BJ (cell line): Measurements from ENCODE around the gene PARL. TPM values are rescaled to one million over a fixed set of nuclear protein-coding genes. Genes with fewer than 3 reads are reported as not detected.

Experiments
- CTCF ChIA-PET: fragments of 350-600 bp; formaldehyde crosslinking; extraction: SDS; loops from one replicate; lab custom pipeline; 2021; ENCODE audit warnings: antibody characterized with exemption, inconsistent platforms; lab: Yijun Ruan, JAX
- POLR2A ChIA-PET: fragments of 300-600 bp; sonication (Branson Sonifier 250); formaldehyde crosslinking; extraction: SDS; loops from one replicate; lab custom pipeline; 2021; ENCODE audit warnings: antibody characterized with exemption; lab: Charles Lee
- DNase-seq: peaks from one replicate; pipeline ENCODE4 v3.0.0-alpha.2; 2011; ENCODE audit warnings: low read depth
- H3K27me3 ChIP-seq: 2 replicates; pipeline ENCODE4 v1.6.0; 2011; ENCODE audit warnings: low read length; ENCODE audit not compliant: control insufficient read depth, insufficient read depth
- H3K36me3 ChIP-seq: 2 replicates; pipeline ENCODE4 v1.5.1; 2011; ENCODE audit warnings: low read length; ENCODE audit not compliant: control insufficient read depth, insufficient read depth
- H3K4me3 ChIP-seq: 2 replicates; pipeline ENCODE4 v1.5.1; 2011; ENCODE audit warnings: low read depth, mild to moderate bottlenecking, control low read depth, low read length
- polyA plus RNA-seq: library from polyadenylated mRNA; depleted of rRNA; stranded (reverse); fragments of >200 nt; gene quantifications from 2 replicates; pipeline ENCODE4 v1.2.3, GENCODE V29; 2011
- TF ChIP-seq, protein P1 (sequence below): IDR thresholded peaks from 2 replicates; pipeline ENCODE4 v1.5.1; 2011; ENCODE audit warnings: low read depth, mild to moderate bottlenecking, control low read depth, inconsistent platforms, low read length, moderate library complexity; ENCODE audit not compliant: insufficient read depth

The PARL gene
- polyA plus RNA-seq, 1 experiment = 33.3 TPM

DNA sequence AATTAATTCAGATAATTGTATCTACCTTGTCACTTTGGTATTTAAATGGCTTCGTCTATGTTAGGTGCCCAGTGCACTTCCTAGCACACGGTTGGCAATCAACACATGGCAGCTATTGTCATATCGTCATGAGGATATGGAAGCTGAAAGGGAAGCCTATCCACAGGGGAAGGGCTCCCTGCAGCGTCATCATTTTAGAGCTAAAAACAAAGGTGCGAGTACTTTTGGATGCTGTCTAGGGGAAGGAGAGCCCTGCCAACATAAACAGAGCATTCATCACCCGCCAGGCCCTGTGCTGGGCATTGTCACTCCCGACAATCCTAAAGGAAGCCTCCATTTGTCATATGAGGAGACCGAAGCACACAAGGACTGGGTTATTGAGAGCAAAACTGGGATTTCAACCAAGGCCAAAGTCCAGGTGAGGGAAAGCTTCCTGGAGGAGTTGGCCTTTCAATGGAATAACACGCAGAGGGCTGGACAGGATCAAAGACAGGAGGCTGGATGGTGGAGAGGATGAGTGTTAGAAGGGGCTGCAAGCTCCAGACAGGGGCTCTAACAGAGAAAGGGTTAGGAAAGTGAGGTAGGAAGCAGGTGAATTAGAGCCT lies 8.0 kb upstream of the PARL start:
- POLR2A ChIA-PET = no interaction called here
- no peak for DNase-seq
- Histone ChIP-seq H3K27me3 (peaks cover 1% of the 10 kb centered on the region; the same call in 1 of the 2 replicates), H3K36me3 (no peaks in the 10 kb centered on the region), H3K4me3 (no peak overlapping the region)
- TF ChIP-seq, protein P1, sequence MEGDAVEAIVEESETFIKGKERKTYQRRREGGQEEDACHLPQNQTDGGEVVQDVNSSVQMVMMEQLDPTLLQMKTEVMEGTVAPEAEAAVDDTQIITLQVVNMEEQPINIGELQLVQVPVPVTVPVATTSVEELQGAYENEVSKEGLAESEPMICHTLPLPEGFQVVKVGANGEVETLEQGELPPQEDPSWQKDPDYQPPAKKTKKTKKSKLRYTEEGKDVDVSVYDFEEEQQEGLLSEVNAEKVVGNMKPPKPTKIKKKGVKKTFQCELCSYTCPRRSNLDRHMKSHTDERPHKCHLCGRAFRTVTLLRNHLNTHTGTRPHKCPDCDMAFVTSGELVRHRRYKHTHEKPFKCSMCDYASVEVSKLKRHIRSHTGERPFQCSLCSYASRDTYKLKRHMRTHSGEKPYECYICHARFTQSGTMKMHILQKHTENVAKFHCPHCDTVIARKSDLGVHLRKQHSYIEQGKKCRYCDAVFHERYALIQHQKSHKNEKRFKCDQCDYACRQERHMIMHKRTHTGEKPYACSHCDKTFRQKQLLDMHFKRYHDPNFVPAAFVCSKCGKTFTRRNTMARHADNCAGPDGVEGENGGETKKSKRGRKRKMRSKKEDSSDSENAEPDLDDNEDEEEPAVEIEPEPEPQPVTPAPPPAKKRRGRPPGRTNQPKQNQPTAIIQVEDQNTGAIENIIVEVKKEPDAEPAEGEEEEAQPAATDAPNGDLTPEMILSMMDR = no peak
- CTCF ChIA-PET = interaction anchor here (0.7 to 7.5 kb wide), 7 partner anchors 7 to 648 kb away, joined by 3 to 41 read pairs (median 4); partner anchors contain the start of gene PARL

DNA sequence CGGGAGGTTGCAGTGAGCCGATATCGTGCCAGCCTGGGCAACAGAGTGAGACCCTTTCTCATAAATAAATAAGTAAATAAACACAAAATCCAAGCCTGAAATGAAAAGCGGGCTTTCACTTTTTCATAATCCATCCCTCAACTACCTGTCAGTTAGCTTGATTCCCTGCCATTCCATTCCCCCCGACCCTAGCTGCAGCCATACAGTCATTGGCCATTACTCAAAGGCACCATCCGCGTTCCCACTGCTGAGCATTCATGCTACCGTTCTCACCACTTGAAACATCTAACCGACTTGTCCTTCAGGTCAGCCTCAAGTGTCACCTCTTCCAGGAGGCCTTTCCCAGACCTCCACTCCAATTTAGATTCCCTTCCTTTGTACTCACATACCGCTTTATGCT lies 1.1 kb upstream of the PARL start:
- peaks cover under 1% of the 10 kb centered on the region; the same call in 1 of the 2 replicates for H3K27me3 ChIP-seq
- POLR2A ChIA-PET = interaction anchor here (0.5 kb wide), 1 partner anchor 1697 kb away, joined by 15 read pairs; no protein-coding TSS in a partner anchor
- no peak overlapping the region for H3K4me3 ChIP-seq
- TF ChIP-seq, protein P1 = no peak
- DNase-seq = no peak
- CTCF ChIA-PET = interaction anchor here (0.7 to 3.5 kb wide), 15 partner anchors 10 to 701 kb away, joined by 3 to 41 read pairs (median 6); partner anchors contain the start of genes ABCC5, EEF1AKMT4 and MAP6D1
- no peaks in the 10 kb centered on the region for H3K36me3 ChIP-seq

- POLR2A ChIA-PET = no interaction called here
- Histone ChIP-seq H3K27me3 (no peaks in the 10 kb centered on the region), H3K36me3 (no peaks in the 10 kb centered on the region), H3K4me3 (peak overlapping the region; percentile 98)
- CTCF ChIA-PET = interaction anchor here (0.7 to 3.5 kb wide), 31 partner anchors 8 to 499 kb away, joined by 3 to 41 read pairs (median 5); partner anchors contain the start of genes ABCC5, EEF1AKMT4 and MAP6D1
- TF ChIP-seq, protein P1 = no peak
- DNase-seq = no peak
Measured at GRCh38 chr3:183884097-183884426, 618 bp downstream of the PARL start.

GRCh38 chr3:183883291-183884096 lies 1.2 kb downstream of the PARL start:
- ChIA-PET POLR2A (no interaction called here), CTCF (interaction anchor here (0.9 to 3.5 kb wide), 5 partner anchors 12 to 404 kb away, joined by 5 to 41 read pairs (median 7); partner anchors contain the start of gene MAP6D1)
- TF ChIP-seq, protein P1 = no peak

DNA sequence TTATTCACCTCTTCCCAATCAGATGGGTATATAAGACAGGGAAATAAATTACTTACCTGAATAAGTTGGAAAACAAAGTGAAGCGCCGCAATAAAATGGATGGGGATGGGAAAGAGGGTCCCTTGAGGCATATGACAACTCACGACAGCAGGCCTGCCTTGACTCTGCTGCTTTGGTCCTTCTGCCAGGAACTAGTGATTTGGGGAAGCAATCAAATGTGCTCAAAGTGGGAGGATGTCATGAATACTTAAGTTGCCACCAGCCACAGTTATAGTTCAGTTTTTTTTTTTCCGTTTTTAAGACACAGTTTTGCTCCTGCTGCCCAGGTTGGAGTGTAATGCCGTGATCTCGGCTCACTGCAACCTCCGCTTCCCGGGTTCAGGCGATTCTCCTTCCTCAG lies 4.6 kb downstream of the PARL start:
- POLR2A ChIA-PET = no interaction called here
- H3K27me3 ChIP-seq = no peaks in the 10 kb centered on the region
- H3K36me3 ChIP-seq = no peaks in the 10 kb centered on the region
- TF ChIP-seq, protein P1 = no peak
- CTCF ChIA-PET = interaction anchor here (1.0 kb wide), 1 partner anchor 138 kb away, joined by 4 read pairs; the partner anchor contains the start of gene ABCC5
- DNase-seq = no peak
- H3K4me3 ChIP-seq = no peak overlapping the region

More at GRCh38 chr3:183883291-183884096, 1.2 kb downstream of the PARL start:
- peak overlapping the region; percentile 98 for H3K4me3 ChIP-seq
- DNase-seq = no peak
- no peaks in the 10 kb centered on the region for H3K36me3 ChIP-seq
- no peaks in the 10 kb centered on the region for H3K27me3 ChIP-seq
